Ovary (tissue), 3 donors: Measurements from ENCODE around the gene CYP4F22.

Experiments used
- CTCF ChIP-seq, 3 donors: fragments of 450-650 bp in 2 of 3; fragments of 200-600 bp in 1 of 3; IDR thresholded peaks; one replicate each; pipeline versions ENCODE4 v1.5.1 to v1.8.0; 2016 to 2022; ENCODE audit warnings: antibody characterized with exemption in 3 of 3, mild to moderate bottlenecking in 1 of 3
- EP300 ChIP-seq: sonication (generic); formaldehyde crosslinking; IDR thresholded peaks from one replicate; pipeline ENCODE4 v1.6.1; 2017; ENCODE audit warnings: antibody characterized with exemption
- POLR2A ChIP-seq: fragments of 450-650 bp; IDR thresholded peaks from one replicate; pipeline ENCODE4 v1.6.1; 2017; ENCODE audit warnings: antibody characterized with exemption, mild to moderate bottlenecking, moderate library complexity
- donor health status: DM: no; HTN: no; CAD: no.

GRCh38 chr19:15517778-15518177 is 9.5 kb downstream of the CYP4F22 start:
- no peak for TF ChIP-seq CTCF (IDR thresholded peaks at IDR 0.05)
- no peak for TF ChIP-seq EP300
- no peak for TF ChIP-seq POLR2A
